ENCODE results near the gene FYN. TPM values are rescaled to one million over a fixed set of nuclear protein-coding genes. Genes with fewer than 3 reads are reported as not detected.

Gene FYN
- total and polyA plus RNA-seq, 10 of the 15 experiments (the other 5 are each of a cell fraction or from before 2014, with no cell fraction given): 51.4 to 247 (median 138) TPM

- no peaks in the 10 kb centered on the region for H3K27me3 ChIP-seq (replicated peaks in 1 of 2; ENCODE audit: control insufficient read depth in 2 of 2, insufficient read depth in 2 of 2, low read length in 1 of 2)
- intact Hi-C loops (cut with micrococcal nuclease; ENCODE audit: unreplicated experiment) (no loop called here), in situ Hi-C loops (cut with MboI) (no loop called here)
- no peaks in the 10 kb centered on the region for H4K20me1 ChIP-seq (ENCODE audit: control insufficient read depth, insufficient read depth)
- no peaks in the 10 kb centered on the region; the same call in 2 of the 3 replicates for H3K9me3 ChIP-seq (replicated peaks; ENCODE audit: control insufficient read depth, insufficient read depth, low read length)
- CTCF ChIA-PET: interaction anchor here (0.9 to 3.3 kb wide), 12 partner anchors 9 to 494 kb away, joined by 3 to 62 read pairs (median 5); a partner anchor contains a TSS
- SMC1A ChIA-PET (ENCODE audit: uncharacterized antibody, unreplicated experiment): interaction anchor here (0.6 to 5.3 kb wide), 23 partner anchors 10 to 792 kb away, joined by 3 to 130 read pairs (median 7); no protein-coding TSS in a partner anchor
- RAD21 ChIA-PET (ENCODE audit: unreplicated experiment): interaction anchor here (0.6 to 5.0 kb wide), 18 partner anchors 11 to 228 kb away, joined by 3 to 92 read pairs (median 10); no protein-coding TSS in a partner anchor
- H3K36me3 ChIP-seq (ENCODE audit: control insufficient read depth in 2 of 2, insufficient read depth in 2 of 2, low read length in 1 of 2): peaks cover 3 to 8% of the 10 kb centered on the region in 2 experiments; a peak in 2 of 4 replicates
- H3K4me1 ChIP-seq (ENCODE audit: control insufficient read depth, insufficient read depth, low read length): peaks cover 63% of the 10 kb centered on the region
- H3K4me3 ChIP-seq: no peak overlapping the region
- DNase-seq (ENCODE audit: low read depth, low spot score) (no peak), FAIRE-seq (no peak), ATAC-seq (no peak)
- POLR2A ChIA-PET: interaction anchor here (0.8 to 3.3 kb wide), 10 partner anchors 10 to 72 kb away, joined by 3 to 56 read pairs (median 6); no protein-coding TSS in a partner anchor
- peak overlapping the region; percentile 60 for H3K27ac ChIP-seq (ENCODE audit: control insufficient read depth, insufficient read depth)
- TF ChIP-seq CREM (IDR thresholded peaks at IDR 0.05; ENCODE audit: low read depth): no peak
- TF ChIP-seq, protein P1, sequence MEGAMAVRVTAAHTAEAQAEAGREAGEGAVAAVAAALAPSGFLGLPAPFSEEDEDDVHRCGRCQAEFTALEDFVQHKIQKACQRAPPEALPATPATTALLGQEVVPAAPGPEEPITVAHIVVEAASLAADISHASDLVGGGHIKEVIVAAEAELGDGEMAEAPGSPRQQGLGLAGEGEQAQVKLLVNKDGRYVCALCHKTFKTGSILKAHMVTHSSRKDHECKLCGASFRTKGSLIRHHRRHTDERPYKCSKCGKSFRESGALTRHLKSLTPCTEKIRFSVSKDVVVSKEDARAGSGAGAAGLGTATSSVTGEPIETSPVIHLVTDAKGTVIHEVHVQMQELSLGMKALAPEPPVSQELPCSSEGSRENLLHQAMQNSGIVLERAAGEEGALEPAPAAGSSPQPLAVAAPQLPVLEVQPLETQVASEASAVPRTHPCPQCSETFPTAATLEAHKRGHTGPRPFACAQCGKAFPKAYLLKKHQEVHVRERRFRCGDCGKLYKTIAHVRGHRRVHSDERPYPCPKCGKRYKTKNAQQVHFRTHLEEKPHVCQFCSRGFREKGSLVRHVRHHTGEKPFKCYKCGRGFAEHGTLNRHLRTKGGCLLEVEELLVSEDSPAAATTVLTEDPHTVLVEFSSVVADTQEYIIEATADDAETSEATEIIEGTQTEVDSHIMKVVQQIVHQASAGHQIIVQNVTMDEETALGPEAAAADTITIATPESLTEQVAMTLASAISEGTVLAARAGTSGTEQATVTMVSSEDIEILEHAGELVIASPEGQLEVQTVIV (IDR thresholded peaks at IDR 0.05; ENCODE audit: borderline replicate concordance, partially characterized antibody): no peak
- no peak for TF ChIP-seq EGR1 (IDR thresholded peaks at IDR 0.05; ENCODE audit: borderline replicate concordance in 1 of 2, low read depth in 2 of 2, low read length in 2 of 2)
- no peak for TF ChIP-seq PAX5 (IDR thresholded peaks at IDR 0.05; ENCODE audit: borderline replicate concordance, low read depth, low read length)
- TF ChIP-seq RBBP5 (conservative IDR thresholded peaks at IDR 0.05): no peak
- TF ChIP-seq, protein P2, sequence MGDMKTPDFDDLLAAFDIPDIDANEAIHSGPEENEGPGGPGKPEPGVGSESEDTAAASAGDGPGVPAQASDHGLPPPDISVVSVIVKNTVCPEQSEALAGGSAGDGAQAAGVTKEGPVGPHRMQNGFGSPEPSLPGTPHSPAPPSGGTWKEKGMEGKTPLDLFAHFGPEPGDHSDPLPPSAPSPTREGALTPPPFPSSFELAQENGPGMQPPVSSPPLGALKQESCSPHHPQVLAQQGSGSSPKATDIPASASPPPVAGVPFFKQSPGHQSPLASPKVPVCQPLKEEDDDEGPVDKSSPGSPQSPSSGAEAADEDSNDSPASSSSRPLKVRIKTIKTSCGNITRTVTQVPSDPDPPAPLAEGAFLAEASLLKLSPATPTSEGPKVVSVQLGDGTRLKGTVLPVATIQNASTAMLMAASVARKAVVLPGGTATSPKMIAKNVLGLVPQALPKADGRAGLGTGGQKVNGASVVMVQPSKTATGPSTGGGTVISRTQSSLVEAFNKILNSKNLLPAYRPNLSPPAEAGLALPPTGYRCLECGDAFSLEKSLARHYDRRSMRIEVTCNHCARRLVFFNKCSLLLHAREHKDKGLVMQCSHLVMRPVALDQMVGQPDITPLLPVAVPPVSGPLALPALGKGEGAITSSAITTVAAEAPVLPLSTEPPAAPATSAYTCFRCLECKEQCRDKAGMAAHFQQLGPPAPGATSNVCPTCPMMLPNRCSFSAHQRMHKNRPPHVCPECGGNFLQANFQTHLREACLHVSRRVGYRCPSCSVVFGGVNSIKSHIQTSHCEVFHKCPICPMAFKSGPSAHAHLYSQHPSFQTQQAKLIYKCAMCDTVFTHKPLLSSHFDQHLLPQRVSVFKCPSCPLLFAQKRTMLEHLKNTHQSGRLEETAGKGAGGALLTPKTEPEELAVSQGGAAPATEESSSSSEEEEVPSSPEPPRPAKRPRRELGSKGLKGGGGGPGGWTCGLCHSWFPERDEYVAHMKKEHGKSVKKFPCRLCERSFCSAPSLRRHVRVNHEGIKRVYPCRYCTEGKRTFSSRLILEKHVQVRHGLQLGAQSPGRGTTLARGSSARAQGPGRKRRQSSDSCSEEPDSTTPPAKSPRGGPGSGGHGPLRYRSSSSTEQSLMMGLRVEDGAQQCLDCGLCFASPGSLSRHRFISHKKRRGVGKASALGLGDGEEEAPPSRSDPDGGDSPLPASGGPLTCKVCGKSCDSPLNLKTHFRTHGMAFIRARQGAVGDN (IDR thresholded peaks at IDR 0.05): no peak
- TF ChIP-seq, protein P3, sequence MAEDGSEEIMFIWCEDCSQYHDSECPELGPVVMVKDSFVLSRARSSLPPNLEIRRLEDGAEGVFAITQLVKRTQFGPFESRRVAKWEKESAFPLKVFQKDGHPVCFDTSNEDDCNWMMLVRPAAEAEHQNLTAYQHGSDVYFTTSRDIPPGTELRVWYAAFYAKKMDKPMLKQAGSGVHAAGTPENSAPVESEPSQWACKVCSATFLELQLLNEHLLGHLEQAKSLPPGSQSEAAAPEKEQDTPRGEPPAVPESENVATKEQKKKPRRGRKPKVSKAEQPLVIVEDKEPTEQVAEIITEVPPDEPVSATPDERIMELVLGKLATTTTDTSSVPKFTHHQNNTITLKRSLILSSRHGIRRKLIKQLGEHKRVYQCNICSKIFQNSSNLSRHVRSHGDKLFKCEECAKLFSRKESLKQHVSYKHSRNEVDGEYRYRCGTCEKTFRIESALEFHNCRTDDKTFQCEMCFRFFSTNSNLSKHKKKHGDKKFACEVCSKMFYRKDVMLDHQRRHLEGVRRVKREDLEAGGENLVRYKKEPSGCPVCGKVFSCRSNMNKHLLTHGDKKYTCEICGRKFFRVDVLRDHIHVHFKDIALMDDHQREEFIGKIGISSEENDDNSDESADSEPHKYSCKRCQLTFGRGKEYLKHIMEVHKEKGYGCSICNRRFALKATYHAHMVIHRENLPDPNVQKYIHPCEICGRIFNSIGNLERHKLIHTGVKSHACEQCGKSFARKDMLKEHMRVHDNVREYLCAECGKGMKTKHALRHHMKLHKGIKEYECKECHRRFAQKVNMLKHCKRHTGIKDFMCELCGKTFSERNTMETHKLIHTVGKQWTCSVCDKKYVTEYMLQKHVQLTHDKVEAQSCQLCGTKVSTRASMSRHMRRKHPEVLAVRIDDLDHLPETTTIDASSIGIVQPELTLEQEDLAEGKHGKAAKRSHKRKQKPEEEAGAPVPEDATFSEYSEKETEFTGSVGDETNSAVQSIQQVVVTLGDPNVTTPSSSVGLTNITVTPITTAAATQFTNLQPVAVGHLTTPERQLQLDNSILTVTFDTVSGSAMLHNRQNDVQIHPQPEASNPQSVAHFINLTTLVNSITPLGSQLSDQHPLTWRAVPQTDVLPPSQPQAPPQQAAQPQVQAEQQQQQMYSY (CRISPR knock-in tag; IDR thresholded peaks at IDR 0.05): no peak
- no peak for TF ChIP-seq MTA2 (IDR thresholded peaks at IDR 0.05; ENCODE audit: low read depth)
- no peak for TF ChIP-seq NFIC (IDR thresholded peaks at IDR 0.05; ENCODE audit: low read depth, low read length)
- TF ChIP-seq GATAD2B (conservative IDR thresholded peaks at IDR 0.05; ENCODE audit: low read depth): no peak
- TF ChIP-seq ZNF207 (IDR thresholded peaks at IDR 0.05; ENCODE audit: borderline replicate concordance): no peak
- no peak for TF ChIP-seq BACH1 (IDR thresholded peaks at IDR 0.05; ENCODE audit: borderline replicate concordance)
- TF ChIP-seq NR2C1 (IDR thresholded peaks at IDR 0.05): no peak
- TF ChIP-seq MEF2A (IDR thresholded peaks at IDR 0.05; ENCODE audit: insufficient read depth, low read depth, low read length): no peak
- no peak for TF ChIP-seq DPF2 (IDR thresholded peaks at IDR 0.05)
- H3K4me2 ChIP-seq (ENCODE audit: control insufficient read depth, insufficient read depth): no peak overlapping the region
- no peak overlapping the region for H2AFZ ChIP-seq (ENCODE audit: control insufficient read depth, low read depth, low read length)
- H3K9ac ChIP-seq (ENCODE audit: control insufficient read depth, insufficient read depth, low read length): no peak overlapping the region
- peaks cover 61% of the 10 kb centered on the region for H3K79me2 ChIP-seq (ENCODE audit: control insufficient read depth, insufficient read depth, low read length)
- no TSS peak for BruUV-seq (replicated peaks)
Observed at GRCh38 chr6:111752476-111752875, 120.8 kb downstream of the FYN start.
